Fibroblast of the aortic adventitia (primary cell): Measurements from ENCODE around the gene HS3ST3A1. TPM values are rescaled to one million over a fixed set of nuclear protein-coding genes. Genes with fewer than 3 reads are reported as not detected.
A peak's percentile ranks its signal among the peaks of the same experiment; 100 is the strongest.

ENCODE experiments used
- DNase-seq: peaks from one replicate; pipeline ENCODE4 v3.0.0-alpha.2; 2010; ENCODE audit warnings: low read depth
- H3K4me3 ChIP-seq: 2 replicates; pipeline ENCODE4 v1.5.1; 2011; ENCODE audit warnings: low read depth, mild to moderate bottlenecking, control low read depth, low read length, moderate library complexity
- total RNA-seq: library from RNA; depleted of rRNA; stranded (reverse); fragments of >200 nt; gene quantifications from 2 replicates; pipeline ENCODE4 v1.2.3, GENCODE V29; 2012; ENCODE audit warnings: low replicate concordance
- TF ChIP-seq, protein P1 (sequence below): IDR thresholded peaks from 2 replicates; pipeline ENCODE4 v1.5.1; 2011; ENCODE audit warnings: mild to moderate bottlenecking, low read length, control low read depth, inconsistent platforms; ENCODE audit not compliant: insufficient read depth

HS3ST3A1 gene
- total RNA-seq, 1 donor: 9.2 TPM

DNA sequence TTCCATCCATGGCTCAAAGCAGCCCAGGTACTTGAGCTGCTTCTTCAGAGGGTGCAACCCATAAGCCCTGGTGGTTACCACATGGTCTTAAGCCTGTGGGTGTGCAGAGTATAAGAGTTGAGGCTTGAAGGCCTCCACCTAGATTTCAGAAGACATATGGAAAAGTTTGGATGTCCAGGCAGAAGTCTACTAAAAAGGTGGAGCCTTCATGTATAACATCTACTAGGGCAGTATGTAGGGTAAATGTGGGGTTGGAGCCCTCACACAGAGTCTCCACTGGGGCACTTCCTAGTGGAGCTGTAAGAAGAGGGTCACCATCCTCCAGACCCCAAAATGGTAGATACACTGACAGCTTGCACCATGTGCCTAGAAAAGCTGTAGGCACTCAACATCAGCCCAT is 120.9 kb downstream of the HS3ST3A1 start:
- TF ChIP-seq, protein P1, sequence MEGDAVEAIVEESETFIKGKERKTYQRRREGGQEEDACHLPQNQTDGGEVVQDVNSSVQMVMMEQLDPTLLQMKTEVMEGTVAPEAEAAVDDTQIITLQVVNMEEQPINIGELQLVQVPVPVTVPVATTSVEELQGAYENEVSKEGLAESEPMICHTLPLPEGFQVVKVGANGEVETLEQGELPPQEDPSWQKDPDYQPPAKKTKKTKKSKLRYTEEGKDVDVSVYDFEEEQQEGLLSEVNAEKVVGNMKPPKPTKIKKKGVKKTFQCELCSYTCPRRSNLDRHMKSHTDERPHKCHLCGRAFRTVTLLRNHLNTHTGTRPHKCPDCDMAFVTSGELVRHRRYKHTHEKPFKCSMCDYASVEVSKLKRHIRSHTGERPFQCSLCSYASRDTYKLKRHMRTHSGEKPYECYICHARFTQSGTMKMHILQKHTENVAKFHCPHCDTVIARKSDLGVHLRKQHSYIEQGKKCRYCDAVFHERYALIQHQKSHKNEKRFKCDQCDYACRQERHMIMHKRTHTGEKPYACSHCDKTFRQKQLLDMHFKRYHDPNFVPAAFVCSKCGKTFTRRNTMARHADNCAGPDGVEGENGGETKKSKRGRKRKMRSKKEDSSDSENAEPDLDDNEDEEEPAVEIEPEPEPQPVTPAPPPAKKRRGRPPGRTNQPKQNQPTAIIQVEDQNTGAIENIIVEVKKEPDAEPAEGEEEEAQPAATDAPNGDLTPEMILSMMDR: no peak
- H3K4me3 ChIP-seq: no peak overlapping the region
- no peak for DNase-seq

DNA sequence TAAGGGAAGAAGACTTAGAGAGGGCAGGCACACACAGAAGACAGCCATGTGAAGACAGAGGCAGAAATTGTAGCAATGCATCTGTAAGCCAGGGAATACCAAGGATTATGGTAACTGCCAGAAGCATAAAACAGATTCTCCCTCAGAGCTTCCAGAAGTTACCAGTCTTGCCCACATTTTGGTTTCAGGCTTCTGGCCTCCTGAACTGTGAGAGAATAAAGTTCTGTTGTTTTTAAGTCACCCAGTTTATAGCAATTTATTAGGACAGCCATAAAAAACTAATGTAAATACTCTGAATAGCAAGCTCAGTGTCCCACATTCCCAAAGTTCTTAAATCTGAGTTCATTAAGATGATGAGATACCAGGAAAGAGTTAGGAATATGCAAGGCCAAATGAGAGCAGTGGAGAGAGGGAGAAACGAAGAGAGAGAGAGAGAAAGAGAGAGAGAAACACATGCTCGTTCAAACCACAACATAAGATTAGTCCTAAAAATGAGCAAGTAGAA is 123.4 kb downstream of the HS3ST3A1 start:
- DNase-seq: peak; percentile 2
- H3K4me3 ChIP-seq: no peak overlapping the region
- TF ChIP-seq, protein P1: no peak

DNA sequence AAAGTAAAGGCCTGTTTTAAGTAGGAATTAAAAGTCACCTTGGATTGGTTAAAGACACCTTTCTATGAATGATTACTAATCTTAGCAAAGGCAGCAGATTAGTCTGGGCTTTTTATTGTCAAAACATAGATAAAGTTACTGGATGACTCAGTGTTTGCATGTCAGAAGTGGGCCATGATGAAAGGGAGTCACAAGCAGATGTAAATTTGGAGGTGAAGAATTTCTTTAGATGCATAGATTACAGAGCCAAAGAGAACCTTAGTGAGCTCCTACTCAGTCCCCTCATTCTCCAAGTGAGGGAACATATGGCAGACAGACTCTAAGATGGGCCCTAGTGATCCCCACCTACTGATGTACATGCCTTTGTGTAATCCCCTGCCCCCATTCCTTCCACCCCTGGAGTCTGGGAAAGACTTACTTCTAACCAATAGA is 124.5 kb downstream of the HS3ST3A1 start:
- TF ChIP-seq, protein P1: no peak
- DNase-seq: peak; percentile 66
- H3K4me3 ChIP-seq: no peak overlapping the region

GRCh38 chr17:13476720-13477119 is 125.0 kb downstream of the HS3ST3A1 start:
- TF ChIP-seq, protein P1: no peak
- peak; percentile 74 for DNase-seq
- H3K4me3 ChIP-seq: no peak overlapping the region

- TF ChIP-seq, protein P1: no peak
- no peak overlapping the region for H3K4me3 ChIP-seq
- no peak for DNase-seq
Observed at GRCh38 chr17:13475574-13476223, 126.0 kb downstream of the HS3ST3A1 start.

GRCh38 chr17:13474073-13474800 is 127.5 kb downstream of the HS3ST3A1 start:
- TF ChIP-seq, protein P1: no peak
- H3K4me3 ChIP-seq: no peak overlapping the region
- no peak for DNase-seq
